Measurements from ENCODE around the gene GAS2L2.

DNA sequence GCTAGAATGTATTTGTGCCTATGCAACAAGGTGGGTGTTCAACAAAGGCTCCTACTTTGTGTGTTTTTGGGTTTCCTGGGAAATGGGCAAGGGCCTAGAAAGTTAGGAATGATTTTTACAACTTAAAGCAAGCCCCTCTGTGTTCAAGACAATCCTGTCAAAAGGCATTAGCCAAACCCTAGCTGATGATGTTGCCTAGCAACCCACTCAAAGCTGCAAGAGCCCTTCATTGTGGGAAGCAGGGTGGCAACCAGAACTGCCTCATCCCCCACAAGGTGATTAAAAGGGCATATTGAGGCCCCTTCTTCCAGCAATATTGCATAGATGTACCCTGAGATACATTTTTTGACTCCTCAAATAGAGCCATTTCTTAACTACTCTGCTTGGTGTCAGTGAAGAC is 37.6 kb downstream of the GAS2L2 start:
- TF ChIP-seq, protein P1, sequence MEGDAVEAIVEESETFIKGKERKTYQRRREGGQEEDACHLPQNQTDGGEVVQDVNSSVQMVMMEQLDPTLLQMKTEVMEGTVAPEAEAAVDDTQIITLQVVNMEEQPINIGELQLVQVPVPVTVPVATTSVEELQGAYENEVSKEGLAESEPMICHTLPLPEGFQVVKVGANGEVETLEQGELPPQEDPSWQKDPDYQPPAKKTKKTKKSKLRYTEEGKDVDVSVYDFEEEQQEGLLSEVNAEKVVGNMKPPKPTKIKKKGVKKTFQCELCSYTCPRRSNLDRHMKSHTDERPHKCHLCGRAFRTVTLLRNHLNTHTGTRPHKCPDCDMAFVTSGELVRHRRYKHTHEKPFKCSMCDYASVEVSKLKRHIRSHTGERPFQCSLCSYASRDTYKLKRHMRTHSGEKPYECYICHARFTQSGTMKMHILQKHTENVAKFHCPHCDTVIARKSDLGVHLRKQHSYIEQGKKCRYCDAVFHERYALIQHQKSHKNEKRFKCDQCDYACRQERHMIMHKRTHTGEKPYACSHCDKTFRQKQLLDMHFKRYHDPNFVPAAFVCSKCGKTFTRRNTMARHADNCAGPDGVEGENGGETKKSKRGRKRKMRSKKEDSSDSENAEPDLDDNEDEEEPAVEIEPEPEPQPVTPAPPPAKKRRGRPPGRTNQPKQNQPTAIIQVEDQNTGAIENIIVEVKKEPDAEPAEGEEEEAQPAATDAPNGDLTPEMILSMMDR (IDR thresholded peaks at IDR 0.05 in 4 of 5, conservative IDR thresholded peaks at IDR 0.05 in 1 of 5), result no peak
- TF ChIP-seq POLR2A (IDR thresholded peaks at IDR 0.05), result no peak
